ENCODE results near the gene RGS6. TPM values are rescaled to one million over a fixed set of nuclear protein-coding genes. Genes with fewer than 3 reads are reported as not detected.

The RGS6 gene
- total RNA-seq, 1 donor from 2014 or later = 5.2 TPM

DNA sequence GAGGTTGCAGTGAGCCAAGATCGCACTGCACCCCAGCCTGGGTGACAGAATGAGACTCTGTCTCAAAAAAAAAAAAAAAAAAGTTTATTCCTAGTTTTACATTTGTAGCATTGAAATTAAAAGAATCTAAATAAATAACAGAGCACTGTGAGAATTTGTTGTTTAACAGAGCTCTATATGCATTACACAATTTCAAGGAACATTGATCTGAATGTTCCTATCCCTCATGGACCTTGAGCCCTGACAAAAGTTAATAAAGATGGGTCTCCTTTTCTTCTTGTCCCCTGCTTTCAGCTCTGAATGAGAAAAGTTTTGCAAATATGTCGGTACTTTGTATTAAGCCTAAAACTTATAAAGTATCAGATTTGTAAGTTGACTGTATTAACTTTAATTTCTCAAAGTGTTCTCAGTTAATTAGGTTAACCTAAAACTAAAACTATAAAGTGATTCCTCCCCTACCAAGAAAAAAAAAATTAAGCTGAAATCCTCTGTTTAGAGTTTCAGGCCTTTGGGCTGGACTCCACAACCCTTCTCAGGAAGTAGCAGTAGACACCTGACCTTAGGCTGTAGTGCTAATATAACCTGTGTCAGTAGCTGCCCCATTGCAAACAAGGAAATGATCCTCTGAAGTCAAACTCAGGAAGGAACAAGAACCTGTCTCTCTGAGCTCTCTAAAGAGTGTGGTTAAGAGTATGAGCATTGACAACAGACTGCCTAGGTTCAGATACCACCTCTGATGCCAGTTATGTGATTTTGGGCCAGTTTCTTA lies 484.0 kb downstream of the RGS6 start:
- H3K9ac ChIP-seq (ENCODE audit: low read depth in 1 of 3, low read length in 3 of 3) = no peak overlapping the region
- no peak overlapping the region for H3K27ac ChIP-seq (ENCODE audit: low read depth, low read length)
- no peaks in the 10 kb centered on the region for H3K9me3 ChIP-seq (ENCODE audit: control insufficient read depth in 3 of 3, low read length in 3 of 3)
- no peaks in the 10 kb centered on the region for H3K27me3 ChIP-seq (ENCODE audit: control insufficient read depth in 3 of 3, insufficient read depth in 3 of 3, low read length in 3 of 3)
- no peaks in the 10 kb centered on the region for H3K36me3 ChIP-seq (ENCODE audit: control insufficient read depth in 3 of 3, insufficient read depth in 3 of 3, low read length in 3 of 3)
- no peak overlapping the region for H3K4me3 ChIP-seq (ENCODE audit: low read length in 3 of 3)
- no peaks in the 10 kb centered on the region for H3K4me1 ChIP-seq (ENCODE audit: control insufficient read depth in 3 of 3, insufficient read depth in 3 of 3, low read length in 3 of 3)

- no peak overlapping the region for H3K4me3 ChIP-seq (ENCODE audit: low read length in 3 of 3)
- H3K4me1 ChIP-seq (ENCODE audit: control insufficient read depth in 3 of 3, insufficient read depth in 3 of 3, low read length in 3 of 3) = no peaks in the 10 kb centered on the region
- H3K36me3 ChIP-seq (ENCODE audit: control insufficient read depth in 3 of 3, insufficient read depth in 3 of 3, low read length in 3 of 3) = no peaks in the 10 kb centered on the region
- H3K9me3 ChIP-seq (ENCODE audit: control insufficient read depth in 3 of 3, low read length in 3 of 3) = no peaks in the 10 kb centered on the region
- H3K9ac ChIP-seq (ENCODE audit: low read depth in 1 of 3, low read length in 3 of 3) = no peak overlapping the region
- no peaks in the 10 kb centered on the region for H3K27me3 ChIP-seq (ENCODE audit: control insufficient read depth in 3 of 3, insufficient read depth in 3 of 3, low read length in 3 of 3)
- no peak overlapping the region for H3K27ac ChIP-seq (ENCODE audit: low read depth, low read length)
Observed at GRCh38 chr14:72416892-72417291, 484.7 kb downstream of the RGS6 start.

- Histone ChIP-seq H3K9ac (ENCODE audit: low read depth in 1 of 3, low read length in 3 of 3) (no peak overlapping the region), H3K4me1 (ENCODE audit: control insufficient read depth in 3 of 3, insufficient read depth in 3 of 3, low read length in 3 of 3) (no peaks in the 10 kb centered on the region), H3K9me3 (ENCODE audit: control insufficient read depth in 3 of 3, low read length in 3 of 3) (no peaks in the 10 kb centered on the region), H3K4me3 (ENCODE audit: low read length in 3 of 3) (no peak overlapping the region), H3K36me3 (ENCODE audit: control insufficient read depth in 3 of 3, insufficient read depth in 3 of 3, low read length in 3 of 3) (no peaks in the 10 kb centered on the region), H3K27ac (ENCODE audit: low read depth, low read length) (no peak overlapping the region), H3K27me3 (ENCODE audit: control insufficient read depth in 3 of 3, insufficient read depth in 3 of 3, low read length in 3 of 3) (peaks cover 0 to under 1% (median 0%) of the 10 kb centered on the region in 3 donors)
Observed at GRCh38 chr14:72418806-72419205, 486.6 kb downstream of the RGS6 start.

DNA sequence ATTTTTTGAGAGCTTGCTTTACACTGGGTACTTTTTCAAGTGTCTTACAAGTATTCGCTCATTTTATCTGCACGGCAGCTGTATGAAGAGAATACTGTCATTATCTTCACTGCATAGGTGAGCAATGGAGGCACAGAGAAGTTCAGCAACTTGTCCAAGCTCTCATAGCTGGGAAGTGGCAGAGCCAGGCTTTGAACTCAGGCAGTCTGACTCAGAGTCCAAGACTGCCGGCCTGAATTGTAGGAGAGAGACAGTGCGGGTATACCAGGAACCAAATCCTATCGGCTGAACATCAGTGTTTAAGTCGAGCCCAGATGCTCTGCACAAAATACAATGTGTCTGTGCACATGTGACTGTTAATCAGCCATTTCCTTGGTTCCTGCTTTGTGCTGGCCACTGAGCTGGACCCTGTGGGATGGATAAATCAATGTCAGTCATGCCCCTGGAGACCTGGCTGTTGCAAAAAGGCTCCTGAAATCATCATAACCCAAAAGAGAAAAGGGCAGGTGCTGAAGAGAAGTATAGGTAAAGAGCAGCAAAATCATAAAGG lies 487.1 kb downstream of the RGS6 start:
- Histone ChIP-seq H3K27ac (ENCODE audit: low read depth, low read length) (no peak overlapping the region), H3K9ac (ENCODE audit: low read depth in 1 of 3, low read length in 3 of 3) (no peak overlapping the region), H3K9me3 (ENCODE audit: control insufficient read depth in 3 of 3, low read length in 3 of 3) (no peaks in the 10 kb centered on the region), H3K36me3 (ENCODE audit: control insufficient read depth in 3 of 3, insufficient read depth in 3 of 3, low read length in 3 of 3) (no peaks in the 10 kb centered on the region), H3K4me3 (ENCODE audit: low read length in 3 of 3) (no peak overlapping the region), H3K4me1 (ENCODE audit: control insufficient read depth in 3 of 3, insufficient read depth in 3 of 3, low read length in 3 of 3) (no peaks in the 10 kb centered on the region), H3K27me3 (ENCODE audit: control insufficient read depth in 3 of 3, insufficient read depth in 3 of 3, low read length in 3 of 3) (peaks cover 0 to 3% (median 0%) of the 10 kb centered on the region in 3 donors)

DNA sequence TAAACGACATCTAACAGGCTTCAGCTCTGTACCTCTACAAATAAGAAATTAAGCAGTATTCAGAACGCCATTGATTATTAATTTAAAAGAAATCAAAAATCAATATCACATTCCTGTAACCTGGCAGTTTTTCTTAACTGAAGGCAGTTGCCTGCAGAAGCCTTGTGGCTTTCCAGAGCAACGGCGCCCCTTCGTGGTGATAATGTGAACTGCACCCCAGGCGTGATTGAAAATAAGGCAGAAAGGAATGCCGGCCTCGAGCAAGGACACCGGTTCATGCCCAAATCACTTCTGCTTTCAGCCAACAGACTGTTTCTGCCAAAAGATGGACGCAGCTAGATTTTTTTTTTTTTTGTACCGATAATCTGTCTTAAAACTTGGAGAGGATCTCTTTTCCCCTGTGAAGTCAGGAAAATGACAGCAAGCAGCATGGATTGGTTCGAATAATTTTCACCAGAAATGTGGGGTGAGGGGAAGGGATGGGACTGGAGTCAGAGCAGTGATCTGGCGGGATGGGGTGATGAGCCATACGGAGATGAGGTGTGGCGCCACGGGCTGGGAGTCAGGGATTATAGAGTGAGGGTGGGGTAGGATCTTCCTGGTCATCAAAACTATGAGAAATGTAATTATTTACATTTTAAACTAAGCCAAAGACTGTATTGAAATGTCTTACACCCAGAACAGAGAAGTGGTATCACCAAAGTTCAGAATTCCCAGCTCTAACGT lies 488.7 kb downstream of the RGS6 start:
- Histone ChIP-seq H3K36me3 (ENCODE audit: control insufficient read depth in 3 of 3, insufficient read depth in 3 of 3, low read length in 3 of 3) (no peaks in the 10 kb centered on the region), H3K27me3 (ENCODE audit: control insufficient read depth in 3 of 3, insufficient read depth in 3 of 3, low read length in 3 of 3) (peaks cover 0 to 3% (median 0%) of the 10 kb centered on the region in 3 donors), H3K4me3 (ENCODE audit: low read length in 3 of 3) (no peak overlapping the region), H3K27ac (ENCODE audit: low read depth, low read length) (no peak overlapping the region), H3K4me1 (ENCODE audit: control insufficient read depth in 3 of 3, insufficient read depth in 3 of 3, low read length in 3 of 3) (no peaks in the 10 kb centered on the region), H3K9ac (ENCODE audit: low read depth in 1 of 3, low read length in 3 of 3) (no peak overlapping the region), H3K9me3 (ENCODE audit: control insufficient read depth in 3 of 3, low read length in 3 of 3) (no peaks in the 10 kb centered on the region)

DNA sequence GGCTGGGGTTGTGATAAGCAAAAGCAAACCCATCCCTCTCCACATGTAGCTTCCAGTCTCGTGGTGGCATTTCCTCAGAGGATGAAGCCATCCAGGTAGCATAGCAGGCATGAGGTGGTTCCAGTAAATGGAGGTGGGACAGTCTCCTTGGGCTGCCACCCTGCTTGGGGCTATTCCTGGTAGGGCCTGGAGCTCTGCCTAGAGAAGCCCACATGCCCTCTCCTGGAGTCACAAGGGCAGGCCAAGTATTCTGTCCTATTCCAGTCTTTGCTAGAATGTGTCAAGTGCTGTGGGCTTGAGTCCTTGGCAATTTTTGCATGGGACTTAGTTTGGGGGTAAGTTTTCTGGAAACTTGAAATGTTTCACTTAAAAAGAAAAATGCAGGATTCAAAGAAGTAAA lies 491.7 kb downstream of the RGS6 start:
- H3K27ac ChIP-seq (ENCODE audit: low read depth, low read length) = no peak overlapping the region
- H3K36me3 ChIP-seq (ENCODE audit: control insufficient read depth in 3 of 3, insufficient read depth in 3 of 3, low read length in 3 of 3) = no peaks in the 10 kb centered on the region
- no peak overlapping the region for H3K9ac ChIP-seq (ENCODE audit: low read depth in 1 of 3, low read length in 3 of 3)
- H3K4me1 ChIP-seq (ENCODE audit: control insufficient read depth in 3 of 3, insufficient read depth in 3 of 3, low read length in 3 of 3) = no peaks in the 10 kb centered on the region
- H3K9me3 ChIP-seq (ENCODE audit: control insufficient read depth in 3 of 3, low read length in 3 of 3) = no peaks in the 10 kb centered on the region
- H3K27me3 ChIP-seq (ENCODE audit: control insufficient read depth in 3 of 3, insufficient read depth in 3 of 3, low read length in 3 of 3) = peaks cover 0 to 5% (median 0%) of the 10 kb centered on the region in 3 donors
- no peak overlapping the region for H3K4me3 ChIP-seq (ENCODE audit: low read length in 3 of 3)

DNA sequence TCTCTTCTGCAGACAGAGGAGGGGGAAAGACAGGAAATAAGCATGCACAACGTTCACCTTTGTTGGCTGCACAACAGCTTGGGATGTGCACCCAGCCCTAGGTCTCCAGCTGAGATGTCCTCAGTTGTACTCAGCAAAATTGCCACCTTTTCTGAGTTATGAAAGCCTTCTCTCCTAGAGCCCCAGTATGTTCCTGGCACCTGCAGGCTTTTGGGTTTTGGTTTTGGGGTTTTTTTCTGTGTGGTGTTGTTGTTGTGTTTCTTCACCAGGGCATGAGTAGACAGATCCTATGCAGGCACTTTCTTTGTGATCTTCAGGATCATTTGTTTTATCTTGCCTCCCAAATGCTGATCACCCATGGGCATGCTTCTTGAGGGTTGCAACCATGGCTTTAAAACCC lies 498.2 kb downstream of the RGS6 start:
- Histone ChIP-seq H3K27me3 (ENCODE audit: control insufficient read depth in 3 of 3, insufficient read depth in 3 of 3, low read length in 3 of 3) (peaks cover 0 to 4% (median 4%) of the 10 kb centered on the region in 3 donors), H3K36me3 (ENCODE audit: control insufficient read depth in 3 of 3, insufficient read depth in 3 of 3, low read length in 3 of 3) (no peaks in the 10 kb centered on the region), H3K4me1 (ENCODE audit: control insufficient read depth in 3 of 3, insufficient read depth in 3 of 3, low read length in 3 of 3) (no peaks in the 10 kb centered on the region), H3K9me3 (ENCODE audit: control insufficient read depth in 3 of 3, low read length in 3 of 3) (no peaks in the 10 kb centered on the region), H3K9ac (ENCODE audit: low read depth in 1 of 3, low read length in 3 of 3) (no peak overlapping the region), H3K27ac (ENCODE audit: low read depth, low read length) (no peak overlapping the region), H3K4me3 (ENCODE audit: low read length in 3 of 3) (no peak overlapping the region)

DNA sequence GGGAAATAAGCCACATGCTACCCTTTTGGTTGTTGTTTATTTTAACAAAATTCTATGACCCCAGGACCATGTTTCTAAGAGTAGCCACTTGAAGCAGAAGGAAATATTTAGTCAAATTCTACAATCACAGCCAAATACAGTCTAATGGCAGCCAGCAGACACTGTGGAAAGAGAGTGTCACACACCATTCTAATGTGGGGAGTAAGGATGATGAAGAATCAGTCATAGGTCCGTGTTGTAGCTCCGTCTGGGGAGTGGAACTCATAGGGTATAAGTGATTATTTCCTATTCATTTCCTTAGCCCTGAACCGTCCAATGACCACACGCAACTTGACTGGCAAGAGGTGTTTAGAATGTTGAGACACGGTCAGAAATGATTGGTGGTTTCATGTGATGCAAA lies 500.5 kb downstream of the RGS6 start:
- Histone ChIP-seq H3K4me1 (ENCODE audit: control insufficient read depth in 3 of 3, insufficient read depth in 3 of 3, low read length in 3 of 3) (no peaks in the 10 kb centered on the region), H3K4me3 (ENCODE audit: low read length in 3 of 3) (no peak overlapping the region), H3K27me3 (ENCODE audit: control insufficient read depth in 3 of 3, insufficient read depth in 3 of 3, low read length in 3 of 3) (peaks cover 0 to 4% (median 2%) of the 10 kb centered on the region in 3 donors), H3K9me3 (ENCODE audit: control insufficient read depth in 3 of 3, low read length in 3 of 3) (no peaks in the 10 kb centered on the region), H3K27ac (ENCODE audit: low read depth, low read length) (no peak overlapping the region), H3K9ac (ENCODE audit: low read depth in 1 of 3, low read length in 3 of 3) (no peak overlapping the region), H3K36me3 (ENCODE audit: control insufficient read depth in 3 of 3, insufficient read depth in 3 of 3, low read length in 3 of 3) (no peaks in the 10 kb centered on the region)

DNA sequence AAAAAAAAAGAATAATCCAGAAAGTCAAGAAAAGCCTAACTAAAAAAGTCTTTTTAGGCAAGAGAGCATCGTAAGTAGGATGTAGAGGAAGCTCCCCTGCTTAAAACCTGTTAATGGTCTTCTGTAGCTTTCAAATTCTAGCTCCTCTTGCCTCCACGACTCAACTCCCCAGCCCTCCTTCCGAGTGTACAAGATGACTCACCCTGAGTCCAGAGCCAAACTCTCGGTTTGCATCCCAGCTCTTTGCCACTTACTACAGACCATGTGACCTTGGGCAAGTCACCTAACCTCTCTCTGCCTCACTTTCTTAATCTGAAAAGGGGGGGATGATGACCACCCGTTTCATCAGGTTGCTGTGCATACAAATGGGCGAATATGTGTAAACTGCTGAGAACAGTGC lies 501.3 kb downstream of the RGS6 start:
- peaks cover 0 to 6% (median 4%) of the 10 kb centered on the region in 3 donors for H3K27me3 ChIP-seq (ENCODE audit: control insufficient read depth in 3 of 3, insufficient read depth in 3 of 3, low read length in 3 of 3)
- no peaks in the 10 kb centered on the region for H3K4me1 ChIP-seq (ENCODE audit: control insufficient read depth in 3 of 3, insufficient read depth in 3 of 3, low read length in 3 of 3)
- no peak overlapping the region for H3K4me3 ChIP-seq (ENCODE audit: low read length in 3 of 3)
- no peaks in the 10 kb centered on the region for H3K9me3 ChIP-seq (ENCODE audit: control insufficient read depth in 3 of 3, low read length in 3 of 3)
- no peaks in the 10 kb centered on the region for H3K36me3 ChIP-seq (ENCODE audit: control insufficient read depth in 3 of 3, insufficient read depth in 3 of 3, low read length in 3 of 3)
- no peak overlapping the region for H3K9ac ChIP-seq (ENCODE audit: low read depth in 1 of 3, low read length in 3 of 3)
- H3K27ac ChIP-seq (ENCODE audit: low read depth, low read length) = no peak overlapping the region

- Histone ChIP-seq H3K4me3 (ENCODE audit: low read length in 3 of 3) (no peak overlapping the region), H3K4me1 (ENCODE audit: control insufficient read depth in 3 of 3, insufficient read depth in 3 of 3, low read length in 3 of 3) (no peaks in the 10 kb centered on the region), H3K36me3 (ENCODE audit: control insufficient read depth in 3 of 3, insufficient read depth in 3 of 3, low read length in 3 of 3) (no peaks in the 10 kb centered on the region), H3K27ac (ENCODE audit: low read depth, low read length) (no peak overlapping the region), H3K9me3 (ENCODE audit: control insufficient read depth in 3 of 3, low read length in 3 of 3) (no peaks in the 10 kb centered on the region), H3K27me3 (ENCODE audit: control insufficient read depth in 3 of 3, insufficient read depth in 3 of 3, low read length in 3 of 3) (peaks cover 0 to 6% (median 4%) of the 10 kb centered on the region in 3 donors), H3K9ac (ENCODE audit: low read depth in 1 of 3, low read length in 3 of 3) (no peak overlapping the region)
Observed at GRCh38 chr14:72434856-72435255, 502.6 kb downstream of the RGS6 start.

All from skeletal muscle tissue (tissue), 4 donors.